Parathyroid adenoma (tissue), 2 donors: ENCODE measurements around the gene ETV4.

Source experiments
- H2AFZ ChIP-seq: fragments of 300-600 bp; sonication (generic); one replicate; pipeline ENCODE4 v1.7.0; 2017; ENCODE audit warnings: antibody characterized with exemption, mild to moderate bottlenecking
- H3K27ac ChIP-seq: fragments of 300-600 bp; sonication (generic); one replicate; pipeline ENCODE4 v1.7.0; 2017
- H3K27me3 ChIP-seq: fragments of 300-600 bp; sonication (generic); one replicate; pipeline ENCODE4 v1.7.0; 2017; ENCODE audit warnings: low read length; ENCODE audit not compliant: control insufficient read depth, insufficient read depth
- H3K36me3 ChIP-seq: fragments of 300-600 bp; sonication (generic); one replicate; pipeline ENCODE4 v1.7.0; 2017; ENCODE audit warnings: low read length; ENCODE audit not compliant: control insufficient read depth, insufficient read depth
- H3K4me1 ChIP-seq: fragments of 300-600 bp; sonication (generic); one replicate; pipeline ENCODE4 v1.7.0; 2017; ENCODE audit warnings: control low read depth
- H3K4me2 ChIP-seq: fragments of 300-600 bp; sonication (generic); one replicate; pipeline ENCODE4 v1.7.0; 2017; ENCODE audit warnings: low read length
- H3K4me3 ChIP-seq: fragments of 300-600 bp; sonication (generic); one replicate; pipeline ENCODE4 v1.7.0; 2017; ENCODE audit warnings: low read depth, low read length
- H3K79me2 ChIP-seq: fragments of 300-600 bp; sonication (generic); one replicate; pipeline ENCODE4 v1.7.0; 2017; ENCODE audit warnings: control low read depth
- H3K9ac ChIP-seq: fragments of 300-600 bp; sonication (generic); one replicate; pipeline ENCODE4 v1.7.0; 2017; ENCODE audit warnings: mild to moderate bottlenecking
- H3K9me3 ChIP-seq: fragments of 300-600 bp; sonication (generic); one replicate; pipeline ENCODE4 v1.7.0; 2017; ENCODE audit warnings: low read length; ENCODE audit not compliant: control insufficient read depth
- TF ChIP-seq, protein P1 (sequence below): fragments of 300-600 bp; sonication (generic); IDR thresholded peaks from one replicate; pipeline ENCODE4 v1.7.0; 2017; ENCODE audit warnings: antibody characterized with exemption, mild to moderate bottlenecking
- donor health status: primary hyperparathyroidism.

ETV4 gene

DNA sequence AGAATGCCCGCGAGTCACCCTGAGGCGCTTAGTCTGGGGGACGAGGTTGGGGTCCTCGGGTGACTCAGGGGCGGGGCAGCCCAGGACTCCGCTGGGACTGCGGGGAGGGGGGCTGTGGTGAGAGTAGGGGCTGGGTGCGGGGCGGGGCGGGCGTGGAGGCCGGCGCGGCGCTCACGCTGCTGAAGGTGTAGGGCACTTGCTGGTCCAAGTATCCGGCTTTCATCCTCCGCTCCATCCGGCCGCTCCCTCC is 832 bp downstream of the ETV4 start:
- TF ChIP-seq, protein P1, sequence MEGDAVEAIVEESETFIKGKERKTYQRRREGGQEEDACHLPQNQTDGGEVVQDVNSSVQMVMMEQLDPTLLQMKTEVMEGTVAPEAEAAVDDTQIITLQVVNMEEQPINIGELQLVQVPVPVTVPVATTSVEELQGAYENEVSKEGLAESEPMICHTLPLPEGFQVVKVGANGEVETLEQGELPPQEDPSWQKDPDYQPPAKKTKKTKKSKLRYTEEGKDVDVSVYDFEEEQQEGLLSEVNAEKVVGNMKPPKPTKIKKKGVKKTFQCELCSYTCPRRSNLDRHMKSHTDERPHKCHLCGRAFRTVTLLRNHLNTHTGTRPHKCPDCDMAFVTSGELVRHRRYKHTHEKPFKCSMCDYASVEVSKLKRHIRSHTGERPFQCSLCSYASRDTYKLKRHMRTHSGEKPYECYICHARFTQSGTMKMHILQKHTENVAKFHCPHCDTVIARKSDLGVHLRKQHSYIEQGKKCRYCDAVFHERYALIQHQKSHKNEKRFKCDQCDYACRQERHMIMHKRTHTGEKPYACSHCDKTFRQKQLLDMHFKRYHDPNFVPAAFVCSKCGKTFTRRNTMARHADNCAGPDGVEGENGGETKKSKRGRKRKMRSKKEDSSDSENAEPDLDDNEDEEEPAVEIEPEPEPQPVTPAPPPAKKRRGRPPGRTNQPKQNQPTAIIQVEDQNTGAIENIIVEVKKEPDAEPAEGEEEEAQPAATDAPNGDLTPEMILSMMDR: no peak
- Histone ChIP-seq H3K79me2 (no peaks in the 10 kb centered on the region), H3K36me3 (no peaks in the 10 kb centered on the region), H3K9me3 (no peaks in the 10 kb centered on the region), H3K4me1 (no peaks in the 10 kb centered on the region), H3K4me3 (peak overlapping the region; percentile 66), H3K4me2 (peak overlapping the region; percentile 93), H3K27ac (peak overlapping the region; percentile 73), H3K27me3 (no peaks in the 10 kb centered on the region), H3K9ac (peak overlapping the region; percentile 67), H2AFZ (peak overlapping the region; percentile 98)

DNA sequence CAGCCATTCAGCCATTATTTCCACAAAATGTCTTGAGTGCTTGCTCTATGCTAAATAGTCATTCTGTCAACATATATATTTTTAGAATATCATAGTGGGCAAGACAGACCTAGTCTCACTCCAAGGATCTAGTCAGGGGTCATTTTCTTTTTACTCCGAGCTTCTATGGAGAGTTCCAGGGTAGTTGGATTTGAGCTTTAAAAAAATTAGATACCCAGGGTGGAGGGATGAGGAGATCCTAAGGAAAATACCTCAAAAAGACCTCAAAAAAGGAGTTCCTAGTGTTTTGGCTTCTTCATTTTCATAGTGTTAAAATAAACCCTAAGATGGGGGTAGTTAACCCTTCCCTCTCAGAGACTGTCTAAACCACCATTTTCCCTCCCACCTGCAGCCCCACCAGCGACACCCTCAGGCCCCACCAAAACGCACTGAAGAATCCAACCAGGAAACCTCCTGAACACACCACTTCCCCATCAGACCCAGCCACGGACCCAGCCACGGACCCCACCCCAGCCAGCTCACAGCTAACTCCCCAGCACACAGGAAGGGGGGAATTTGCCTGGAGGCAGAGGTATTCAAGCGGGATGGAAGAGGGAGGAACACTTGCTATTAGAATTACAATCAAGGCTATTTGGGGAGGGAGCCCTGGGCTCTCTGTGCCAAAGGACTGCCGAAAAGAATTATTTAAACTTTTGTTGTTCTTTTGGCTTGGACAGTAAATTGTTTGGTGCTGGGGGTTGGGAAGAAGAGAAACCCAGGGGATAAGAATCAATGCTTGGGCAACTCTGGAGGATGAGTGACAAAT is 2.2 kb downstream of the ETV4 start:
- TF ChIP-seq, protein P1: no peak
- Histone ChIP-seq H3K4me2 (no peak overlapping the region), H3K9ac (no peak overlapping the region), H3K27me3 (no peaks in the 10 kb centered on the region), H3K36me3 (no peaks in the 10 kb centered on the region), H3K79me2 (no peaks in the 10 kb centered on the region), H3K27ac (no peak overlapping the region), H3K4me1 (peaks cover 3% of the 10 kb centered on the region), H3K4me3 (no peak overlapping the region), H2AFZ (no peak overlapping the region), H3K9me3 (no peaks in the 10 kb centered on the region)

DNA sequence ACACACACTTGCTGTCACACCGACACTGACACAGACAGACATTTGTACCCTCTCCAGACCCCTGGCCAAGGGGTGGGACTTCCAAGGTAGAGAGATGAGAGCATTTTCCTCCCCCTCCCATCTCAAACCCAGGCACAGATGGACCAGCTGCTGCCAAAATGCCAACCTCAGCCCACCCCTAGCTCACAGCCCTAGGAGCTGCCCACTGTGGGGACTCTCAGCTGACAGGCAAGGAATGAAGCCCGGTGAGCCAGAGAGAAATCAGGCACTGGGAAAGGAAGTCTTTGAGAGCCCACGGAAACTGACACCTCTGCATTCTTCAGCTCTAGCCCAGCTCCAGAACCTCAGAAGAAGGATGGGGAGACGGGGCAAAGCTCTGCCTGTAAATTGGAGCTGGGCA is 2.8 kb downstream of the ETV4 start:
- H3K79me2 ChIP-seq: no peaks in the 10 kb centered on the region
- H3K4me3 ChIP-seq: no peak overlapping the region
- H3K9ac ChIP-seq: no peak overlapping the region
- no peak overlapping the region for H3K27ac ChIP-seq
- TF ChIP-seq, protein P1: no peak
- H3K27me3 ChIP-seq: no peaks in the 10 kb centered on the region
- no peak overlapping the region for H2AFZ ChIP-seq
- H3K9me3 ChIP-seq: no peaks in the 10 kb centered on the region
- H3K4me2 ChIP-seq: no peak overlapping the region
- H3K4me1 ChIP-seq: peaks cover 3% of the 10 kb centered on the region
- no peaks in the 10 kb centered on the region for H3K36me3 ChIP-seq

DNA sequence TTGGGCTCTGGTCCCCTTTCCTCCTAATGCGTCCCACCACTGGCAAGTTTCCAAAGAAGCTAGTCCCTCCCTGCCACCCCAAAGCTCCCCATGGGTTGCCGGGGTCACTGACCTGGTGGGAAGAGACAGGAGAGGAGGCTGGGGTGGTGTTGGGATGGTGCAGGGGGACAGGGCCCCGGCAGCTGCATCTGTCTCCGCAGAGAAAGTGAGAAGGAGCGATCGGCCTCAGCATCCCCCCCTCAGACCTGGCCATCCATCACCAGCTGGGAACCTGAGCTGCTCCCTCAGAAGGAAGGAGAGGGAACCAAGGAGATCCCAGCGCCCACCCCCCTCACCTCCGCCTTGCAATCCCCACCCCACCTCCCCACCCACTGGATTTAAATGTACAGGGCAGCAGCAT is 3.3 kb downstream of the ETV4 start:
- no peaks in the 10 kb centered on the region for H3K27me3 ChIP-seq

More for the DNA sequence above, 3.3 kb downstream of the ETV4 start:
- H3K9ac ChIP-seq: no peak overlapping the region
- no peaks in the 10 kb centered on the region for H3K9me3 ChIP-seq
- TF ChIP-seq, protein P1: no peak
- no peak overlapping the region for H3K4me2 ChIP-seq
- H3K4me1 ChIP-seq: peaks cover 3% of the 10 kb centered on the region
- H3K36me3 ChIP-seq: no peaks in the 10 kb centered on the region
- H3K27ac ChIP-seq: no peak overlapping the region
- no peak overlapping the region for H3K4me3 ChIP-seq
- H2AFZ ChIP-seq: no peak overlapping the region
- no peaks in the 10 kb centered on the region for H3K79me2 ChIP-seq
